ENCODE data around the gene HIPK2. TPM values are rescaled to one million over a fixed set of nuclear protein-coding genes. Genes with fewer than 3 reads are reported as not detected.
"Not testable (repeated sequence)": the region's sequence is repeated elsewhere in the genome, so short reads cannot be mapped to it uniquely, and the experiment has no call there.

HIPK2 gene
- total RNA-seq, 1 donor from 2014 or later = 65.2 TPM

DNA sequence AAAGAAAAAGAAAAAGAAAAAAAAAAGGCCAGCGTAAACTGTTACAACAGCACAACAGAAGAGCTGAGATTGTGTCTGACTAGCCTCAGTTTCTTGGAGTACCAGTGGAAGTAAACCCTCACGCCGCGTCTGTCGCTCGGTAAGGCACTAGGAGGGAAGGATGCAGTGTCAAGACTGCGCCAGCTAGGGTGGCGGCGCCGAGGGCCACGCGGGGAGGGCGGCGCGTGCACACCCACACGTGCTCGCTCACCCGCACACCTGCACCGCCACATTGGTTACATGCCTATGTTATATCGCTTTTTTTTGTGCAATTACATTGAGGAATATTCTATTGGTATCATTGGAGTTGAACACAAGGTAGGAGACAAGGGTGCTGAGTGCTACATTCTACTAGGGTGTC is 206.1 kb downstream of the HIPK2 start:
- ATAC-seq (no peak), DNase-seq (ENCODE audit: low spot score) (no peak)
- intact Hi-C loops (cut with DNase I) = no loop called here

DNA sequence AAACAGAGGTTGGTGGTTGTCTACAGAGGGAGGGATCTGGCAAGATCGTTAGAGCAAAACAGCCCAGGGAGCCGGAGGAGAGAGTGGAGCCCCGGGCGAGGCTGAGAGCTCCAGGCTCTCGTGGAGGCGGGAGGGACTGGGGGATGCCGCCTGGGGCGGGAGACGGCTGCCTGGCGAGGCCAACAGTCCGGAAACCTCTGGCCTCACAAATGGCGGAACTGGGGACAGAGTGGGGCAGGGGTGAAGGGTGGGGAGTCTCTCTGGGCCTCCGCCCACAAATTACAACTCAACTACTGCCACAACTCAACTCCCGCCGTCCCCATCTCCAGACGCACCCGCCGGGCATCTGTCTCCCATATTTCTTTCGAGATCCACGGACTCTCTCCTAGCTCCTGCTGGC is 206.6 kb downstream of the HIPK2 start:
- intact Hi-C loops (cut with DNase I) = no loop called here
- DNase-seq (ENCODE audit: low spot score) (no peak), ATAC-seq (no peak)

DNA sequence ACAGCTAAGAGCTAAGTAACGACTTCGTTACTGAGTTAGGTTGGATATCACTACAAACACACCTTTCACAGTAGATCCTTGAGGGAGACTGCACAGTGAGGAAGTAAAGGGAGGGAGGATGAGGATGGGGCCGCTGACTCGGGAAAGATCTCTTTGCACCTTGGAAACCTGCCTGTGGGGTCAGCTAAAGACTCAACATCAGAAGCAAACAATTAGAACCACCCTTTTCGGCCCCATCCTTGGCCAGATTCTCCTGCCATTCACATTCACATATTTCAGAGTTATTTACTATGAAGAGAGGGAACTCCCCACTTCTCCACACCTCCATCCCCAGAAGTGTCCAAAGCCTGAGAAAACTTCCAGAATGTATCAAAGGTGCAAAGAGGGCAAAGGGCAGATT is 207.2 kb downstream of the HIPK2 start:
- ATAC-seq (no peak), DNase-seq (ENCODE audit: low spot score) (no peak)
- intact Hi-C loops (cut with DNase I) = no loop called here

DNA sequence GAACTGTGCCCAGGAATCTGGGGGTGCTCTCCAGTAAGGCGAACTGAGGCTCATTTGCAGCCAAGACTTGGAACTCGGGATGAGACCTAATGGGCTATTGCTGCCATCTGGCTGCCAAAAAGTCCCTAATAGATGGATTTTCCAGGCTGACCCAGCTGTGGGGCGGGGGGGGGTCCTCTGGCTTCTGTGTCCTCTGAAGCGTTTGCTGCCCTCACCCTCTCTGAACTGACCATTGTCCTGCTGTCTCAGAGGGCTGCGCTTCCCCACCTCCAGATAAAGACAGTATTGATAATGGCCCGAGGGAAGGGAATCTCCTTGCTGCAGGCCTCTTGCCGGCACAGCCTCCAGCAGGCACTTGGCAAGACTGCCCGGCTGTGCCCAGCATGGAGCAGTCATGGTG is 207.7 kb downstream of the HIPK2 start:
- ATAC-seq (peak; percentile 64), DNase-seq (ENCODE audit: low spot score) (no peak)
- intact Hi-C loops (cut with DNase I) = no loop called here

GRCh38 chr7:139568813-139569490 is 208.8 kb downstream of the HIPK2 start:
- intact Hi-C loops (cut with DNase I) = loop anchor here (10.0 kb wide), 1 partner anchor 64 kb away; no protein-coding TSS in a partner anchor
- no peak for DNase-seq (ENCODE audit: low spot score)

DNA sequence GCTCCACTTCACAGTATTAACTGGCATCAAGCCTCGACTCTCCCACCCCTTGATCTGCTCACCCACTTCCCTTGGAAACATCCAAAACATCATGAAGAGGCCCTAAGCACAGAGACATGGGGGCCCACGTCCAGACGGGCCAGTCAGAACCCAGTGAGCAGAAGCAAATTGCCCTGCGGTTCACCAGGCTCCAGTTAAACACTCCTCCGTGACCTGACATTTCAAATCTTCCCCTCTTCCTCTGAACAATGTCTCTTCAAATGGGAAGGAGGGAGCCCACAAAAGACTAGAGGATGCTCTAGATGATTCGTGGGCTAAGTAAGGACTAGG is 209.5 kb downstream of the HIPK2 start:
- intact Hi-C loops (cut with DNase I) = loop anchor here (10.0 kb wide), 1 partner anchor 64 kb away; no protein-coding TSS in a partner anchor
- no peak for ATAC-seq
- no peak for DNase-seq (ENCODE audit: low spot score)

More at GRCh38 chr7:139568813-139569490, 208.8 kb downstream of the HIPK2 start:
- ATAC-seq = no peak

DNA sequence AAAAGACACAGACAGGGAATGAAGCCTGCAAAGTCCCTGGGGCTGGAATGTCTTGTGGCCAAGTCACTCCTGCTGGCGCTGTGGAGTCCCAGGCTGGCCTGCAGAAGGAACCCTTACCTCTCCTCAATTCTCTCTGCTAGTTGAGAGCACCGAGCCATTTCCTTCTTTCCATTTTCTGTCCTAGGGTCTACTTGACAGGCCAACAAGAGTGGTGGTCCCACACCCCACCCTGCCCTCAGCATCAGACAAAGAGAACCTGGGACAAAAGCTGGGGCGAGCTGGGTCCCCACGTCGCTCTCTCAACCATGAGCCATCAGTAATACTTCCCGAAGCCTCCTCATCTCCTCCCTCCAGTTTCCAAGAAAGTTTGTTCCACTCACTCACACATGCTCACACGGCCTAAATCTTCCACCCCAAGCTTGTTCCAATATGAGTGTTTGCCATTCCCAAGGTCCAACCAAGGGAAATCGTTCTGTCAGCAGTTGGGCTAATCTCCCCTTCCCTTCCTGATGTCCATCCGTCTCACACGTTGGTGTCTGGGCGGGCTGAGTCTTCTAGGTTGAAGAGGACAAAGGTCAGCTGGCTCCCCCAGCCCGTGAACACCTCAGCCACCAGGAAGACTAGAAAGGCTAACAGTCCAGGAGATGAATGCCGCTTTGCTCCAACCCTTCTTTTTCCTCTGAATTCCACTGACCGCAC is 210.0 kb downstream of the HIPK2 start:
- DNase-seq (ENCODE audit: low spot score) (no peak), ATAC-seq (no peak)
- intact Hi-C loops (cut with DNase I) = loop anchor here (10.0 kb wide), 1 partner anchor 63 kb away; no protein-coding TSS in a partner anchor

GRCh38 chr7:139566736-139567646 is 210.8 kb downstream of the HIPK2 start:
- no peak for ATAC-seq
- intact Hi-C loops (cut with DNase I) = loop anchor here (10.0 kb wide), 1 partner anchor 62 kb away; no protein-coding TSS in a partner anchor
- DNase-seq (ENCODE audit: low spot score) = no peak

DNA sequence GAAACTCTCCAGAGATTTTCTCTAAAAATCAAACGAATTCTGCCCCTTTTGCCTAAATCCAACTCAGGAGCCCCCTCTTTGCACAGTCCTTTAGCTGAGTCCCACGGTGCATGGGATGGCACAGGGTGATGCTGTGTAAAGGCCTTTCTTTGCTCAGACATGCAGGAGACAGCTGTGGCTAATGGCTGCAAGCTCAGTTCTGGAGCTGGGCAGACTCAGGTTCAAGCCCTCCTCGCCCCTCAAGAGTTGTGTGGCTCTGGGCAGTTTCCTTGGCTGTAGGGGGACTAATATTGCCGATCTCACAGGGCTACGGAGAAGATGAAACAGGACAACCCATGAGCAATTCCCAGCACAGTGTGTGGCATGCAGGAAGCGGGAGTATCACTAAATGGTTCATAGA is 211.7 kb downstream of the HIPK2 start:
- DNase-seq (ENCODE audit: low spot score) (no peak), ATAC-seq (no peak)
- intact Hi-C loops (cut with DNase I) = loop anchor here (10.0 kb wide), 1 partner anchor 61 kb away; no protein-coding TSS in a partner anchor

GRCh38 chr7:139563856-139564255 is 213.9 kb downstream of the HIPK2 start:
- no peak for DNase-seq (ENCODE audit: low spot score)
- no peak for ATAC-seq
- intact Hi-C loops (cut with DNase I) = loop anchor here (10.0 kb wide), 1 partner anchor 59 kb away; no protein-coding TSS in a partner anchor

DNA sequence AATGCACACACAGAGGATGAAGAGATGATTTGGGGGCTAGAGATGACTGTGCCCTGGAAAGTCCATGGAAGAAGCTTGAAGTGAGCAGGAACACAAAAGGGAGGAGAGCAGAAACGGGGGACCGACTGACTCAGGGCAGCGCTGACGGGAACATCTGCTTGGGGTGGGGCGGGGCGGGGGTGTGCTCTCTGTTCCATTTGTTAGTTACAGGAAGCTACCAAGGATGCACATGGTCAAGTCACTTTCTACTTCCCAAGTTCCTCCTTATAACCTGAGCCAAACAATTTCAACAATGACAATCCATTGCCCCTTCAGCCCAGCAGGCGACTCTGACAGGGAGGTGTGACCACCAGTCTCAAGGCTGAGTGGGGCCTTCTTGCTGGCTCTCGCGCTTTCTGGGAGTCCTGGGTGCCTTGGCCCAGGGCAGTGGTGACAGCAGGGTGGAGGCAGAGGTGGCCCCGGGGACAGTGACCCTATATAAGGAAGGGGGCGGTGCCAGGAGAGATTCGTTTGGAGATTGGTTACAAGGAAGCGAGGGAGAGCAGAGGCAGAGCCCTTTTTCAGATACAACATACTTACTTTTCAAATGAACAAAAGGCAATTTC is 214.7 kb downstream of the HIPK2 start:
- no peak for ATAC-seq
- intact Hi-C loops (cut with DNase I) = loop anchor here (10.0 kb wide), 1 partner anchor 58 kb away; no protein-coding TSS in a partner anchor
- DNase-seq (ENCODE audit: low spot score) = no peak

- ATAC-seq = no peak
- intact Hi-C loops (cut with DNase I) = loop anchor here (10.0 kb wide), 1 partner anchor 58 kb away; no protein-coding TSS in a partner anchor
- no peak for DNase-seq (ENCODE audit: low spot score)
Observed at GRCh38 chr7:139562491-139562890, 215.3 kb downstream of the HIPK2 start.

- intact Hi-C loops (cut with DNase I) = loop anchor here (10.0 kb wide), 1 partner anchor 56 kb away; no protein-coding TSS in a partner anchor
- ATAC-seq = no peak
- DNase-seq (ENCODE audit: low spot score) = no peak
Observed at GRCh38 chr7:139560678-139561077, 217.1 kb downstream of the HIPK2 start.

DNA sequence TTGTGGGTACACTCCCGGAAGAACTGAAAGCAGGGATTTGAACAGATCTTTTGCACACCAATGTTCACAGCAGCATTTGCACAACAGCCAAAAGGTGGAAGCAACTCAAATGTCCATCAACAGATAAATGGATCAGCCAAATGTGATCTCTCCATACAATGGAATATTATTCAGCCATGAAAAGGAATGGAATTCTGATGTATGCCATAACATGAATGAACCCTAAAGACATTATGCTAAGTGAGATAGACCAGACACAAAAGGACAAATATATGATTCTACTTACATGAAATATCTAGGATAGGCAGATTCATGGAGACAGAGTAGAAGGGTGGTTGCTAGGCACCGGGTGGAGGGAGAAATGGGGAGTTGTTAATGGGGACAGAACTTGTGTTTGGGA is 217.6 kb downstream of the HIPK2 start:
- DNase-seq (ENCODE audit: low spot score) (no peak), ATAC-seq (no peak)
- intact Hi-C loops (cut with DNase I) = loop anchor here (10.0 kb wide), 1 partner anchor 55 kb away; no protein-coding TSS in a partner anchor

GRCh38 chr7:139559364-139560105 is 218.3 kb downstream of the HIPK2 start:
- intact Hi-C loops (cut with DNase I) = loop anchor here (10.0 kb wide), 1 partner anchor 55 kb away; no protein-coding TSS in a partner anchor
- no peak for ATAC-seq
- DNase-seq (ENCODE audit: low spot score) = no peak

GRCh38 chr7:139557857-139558581 is 219.8 kb downstream of the HIPK2 start:
- DNase-seq (ENCODE audit: low spot score) (no peak), ATAC-seq (no peak)
- intact Hi-C loops (cut with DNase I) = no loop called here

DNA sequence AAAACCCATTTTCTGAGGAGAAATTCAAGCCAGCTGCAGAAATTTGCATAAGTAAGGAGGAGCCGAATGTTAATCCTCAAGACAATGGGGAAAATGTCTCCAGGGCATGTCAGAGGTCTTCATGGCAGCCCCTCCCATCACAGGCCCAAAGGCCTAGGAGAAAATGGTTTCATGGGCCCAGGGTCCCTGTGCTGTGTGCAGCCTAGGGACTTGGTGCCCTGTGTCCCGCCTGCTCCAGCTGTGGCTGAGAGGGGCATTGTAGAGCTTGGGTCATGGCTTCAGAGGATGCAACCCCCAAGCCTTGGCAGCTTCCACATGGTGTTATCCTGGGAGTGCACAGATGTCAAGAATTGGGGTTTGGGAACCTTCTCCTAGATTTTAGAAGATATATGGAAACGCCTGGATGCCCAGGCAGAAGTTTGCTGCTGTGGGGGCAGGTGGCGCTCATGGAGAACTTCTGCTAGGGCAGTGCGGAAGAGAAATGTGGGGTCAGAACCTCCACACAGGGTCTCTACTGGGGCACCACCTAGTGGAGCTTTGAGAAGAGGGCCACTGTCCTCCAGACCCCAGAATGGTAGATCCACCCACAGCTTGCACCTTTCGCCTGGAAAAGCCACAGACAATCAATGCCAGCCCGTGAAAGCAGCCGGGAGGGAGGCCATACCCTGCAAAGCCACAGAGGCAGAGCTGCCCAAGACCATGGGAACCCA is 223.7 kb downstream of the HIPK2 start:
- intact Hi-C loops (cut with DNase I); ATAC-seq; DNase-seq (ENCODE audit: low spot score): not testable (repeated sequence)
